Measurements from ENCODE around the gene CMC2. TPM values are rescaled to one million over a fixed set of nuclear protein-coding genes. Genes with fewer than 3 reads are reported as not detected.

The CMC2 gene
- total and polyA plus RNA-seq, 3 donors from 2014 or later = 63.7 to 184 (median 84.1) TPM

DNA sequence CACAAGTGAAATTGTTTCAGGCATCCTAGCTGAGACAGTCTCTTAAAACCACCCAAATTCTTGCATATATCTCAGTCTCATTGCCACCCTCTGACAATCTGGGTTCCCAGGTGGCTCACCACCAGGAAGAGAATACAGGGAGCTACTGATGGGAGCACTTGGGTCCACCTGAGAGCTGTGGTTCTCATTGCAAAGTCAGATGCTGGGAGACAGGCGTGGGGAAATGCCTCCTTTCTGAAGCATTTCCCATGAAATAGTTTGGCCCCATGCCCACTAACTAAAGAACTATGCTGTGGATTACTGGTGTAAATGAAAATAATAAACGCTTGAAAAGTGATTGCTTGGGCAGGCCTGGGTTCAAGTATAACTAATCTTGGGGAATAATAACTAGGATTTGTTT lies 70.3 kb downstream of the CMC2 start:
- no peak for TF ChIP-seq CTCF (IDR thresholded peaks at IDR 0.05)
- no peak for TF ChIP-seq POLR2A (IDR thresholded peaks at IDR 0.05)
- WGBS, 2 donors = 81 to 92% methylated on average over 2 of the region's 2 CpGs

GRCh38 chr16:80935691-80936090 lies 71.0 kb downstream of the CMC2 start:
- TF ChIP-seq POLR2A (IDR thresholded peaks at IDR 0.05) = no peak
- no peak for TF ChIP-seq CTCF (IDR thresholded peaks at IDR 0.05)
- DNase-seq = no peak
- Histone ChIP-seq H3K27me3 (no peaks in the 10 kb centered on the region), H3K27ac (no peak overlapping the region), H3K36me3 (ENCODE audit: low read depth, missing control alignments) (no peaks in the 10 kb centered on the region), H3K9me3 (no peaks in the 10 kb centered on the region), H3K4me1 (peaks cover 7% of the 10 kb centered on the region), H3K4me3 (no peak overlapping the region)
- intact Hi-C loops (cut with DNase I; ENCODE audit: low total_unique reads) = no loop called here
- 95 to 98% methylated on average over 3 of the region's 3 CpGs for WGBS, 2 donors

More for the DNA sequence above, 70.3 kb downstream of the CMC2 start:
- Histone ChIP-seq H3K27ac (no peak overlapping the region), H3K36me3 (ENCODE audit: low read depth, missing control alignments) (no peaks in the 10 kb centered on the region), H3K27me3 (no peaks in the 10 kb centered on the region), H3K4me1 (peaks cover 7% of the 10 kb centered on the region), H3K9me3 (no peaks in the 10 kb centered on the region), H3K4me3 (no peak overlapping the region)
- no peak for DNase-seq
- intact Hi-C loops (cut with DNase I; ENCODE audit: low total_unique reads) = no loop called here

GRCh38 chr16:80932708-80933095 lies 74.0 kb downstream of the CMC2 start:
- no peaks in the 10 kb centered on the region for H3K9me3 ChIP-seq
- intact Hi-C loops (cut with DNase I; ENCODE audit: low total_unique reads) = no loop called here
- no peaks in the 10 kb centered on the region for H3K36me3 ChIP-seq (ENCODE audit: low read depth, missing control alignments)
- peaks cover 3% of the 10 kb centered on the region for H3K4me1 ChIP-seq
- H3K4me3 ChIP-seq = peak overlapping the region; percentile 29 to 64
- DNase-seq = peak; percentile 48
- no peak for TF ChIP-seq CTCF (IDR thresholded peaks at IDR 0.05)
- no peak for TF ChIP-seq POLR2A (IDR thresholded peaks at IDR 0.05)
- H3K27me3 ChIP-seq = no peaks in the 10 kb centered on the region
- H3K27ac ChIP-seq = peak overlapping the region; percentile 67 to 83
- 17 to 41% methylated on average over 9 to 20 of the region's 20 CpGs for WGBS, 2 donors

GRCh38 chr16:80931801-80932707 lies 74.6 kb downstream of the CMC2 start:
- Histone ChIP-seq H3K36me3 (ENCODE audit: low read depth, missing control alignments) (no peaks in the 10 kb centered on the region), H3K9me3 (no peaks in the 10 kb centered on the region), H3K4me3 (peak overlapping the region; percentile 29 to 64), H3K4me1 (peaks cover 3% of the 10 kb centered on the region), H3K27ac (peak overlapping the region; percentile 67 to 83), H3K27me3 (no peaks in the 10 kb centered on the region)
- peak; percentile 86 for DNase-seq
- intact Hi-C loops (cut with DNase I; ENCODE audit: low total_unique reads) = no loop called here
- TF ChIP-seq POLR2A (IDR thresholded peaks at IDR 0.05) = no peak
- TF ChIP-seq CTCF (IDR thresholded peaks at IDR 0.05) = no peak
- 0 to 1% methylated on average over 31 to 62 of the region's 67 CpGs for WGBS, 2 donors

Measured in testis (tissue), 3 donors.